Stimulated activated CD8-positive, alpha-beta memory T cell treated with anti-CD3 and anti-CD28 coated beads, Interleukin-4, amount 100 ng/mL, for 24 hours (primary cell): ENCODE data around the gene CST7.

Experiments
- DNase-seq: peaks from one replicate; pipeline ENCODE4 v3.0.0-alpha.2; 2020; ENCODE audit warnings: low read depth

The CST7 gene

GRCh38 chr20:25005220-25005619, 56.2 kb downstream of the CST7 start:
- no peak for DNase-seq

DNA sequence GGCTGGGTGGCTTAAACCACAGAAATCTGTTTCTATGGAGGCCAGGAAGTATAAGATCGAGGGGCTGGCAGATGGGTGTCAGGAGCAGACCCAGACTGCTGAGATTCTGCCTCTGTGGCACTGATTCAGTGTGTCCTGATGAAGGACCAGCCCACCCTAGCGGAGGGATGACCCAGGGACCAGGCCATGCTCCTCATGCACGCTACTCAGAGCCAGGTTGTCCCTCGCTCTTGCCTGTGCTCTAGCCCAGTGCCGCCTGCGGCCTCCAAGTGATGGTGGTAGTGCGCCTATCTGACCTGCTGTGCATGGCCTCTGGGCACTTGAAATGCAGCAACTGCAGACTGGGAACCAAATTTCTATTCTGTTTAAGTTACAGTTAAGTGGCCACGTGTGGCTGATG, 56.6 kb downstream of the CST7 start:
- DNase-seq: no peak

GRCh38 chr20:25006431-25007167, 57.5 kb downstream of the CST7 start:
- DNase-seq: no peak

DNA sequence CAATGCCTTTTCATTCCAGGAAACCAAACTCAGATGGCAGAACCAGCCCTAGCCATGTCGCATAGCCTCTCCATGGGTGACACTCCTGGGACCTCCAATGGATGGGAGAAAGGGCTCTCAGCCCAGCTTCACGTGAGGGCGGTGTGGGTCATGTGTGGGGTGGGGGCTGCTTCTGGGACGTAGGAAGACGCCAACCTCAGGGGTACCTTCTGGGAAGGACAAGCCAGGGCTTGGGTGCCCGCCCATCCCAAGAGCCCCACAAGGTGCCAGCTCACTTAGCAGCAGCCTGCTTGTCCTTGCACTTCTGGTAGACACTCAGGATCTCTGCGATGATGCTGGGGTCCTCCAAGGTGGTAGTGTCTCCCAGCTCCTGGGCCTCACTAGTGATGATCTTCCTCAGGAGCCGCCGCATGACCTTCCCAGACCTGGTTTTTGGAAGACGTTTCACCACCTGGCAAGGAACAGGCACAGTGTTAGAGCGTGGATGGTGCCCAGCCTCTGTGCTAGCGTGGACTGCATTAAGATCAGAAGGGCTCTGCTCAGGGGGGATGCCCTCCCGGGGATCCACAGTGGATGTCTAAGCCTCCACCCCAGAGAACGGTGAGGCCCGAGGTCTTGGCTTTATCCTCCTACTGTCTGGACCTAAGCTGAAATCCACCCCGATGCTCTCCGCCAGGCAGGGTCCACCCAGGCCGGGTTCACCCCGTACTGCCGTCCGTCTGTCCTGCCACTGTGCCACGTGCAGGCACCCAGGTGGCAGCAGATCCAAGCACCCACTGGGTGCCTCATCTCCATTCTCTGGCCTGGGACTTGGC, 58.6 kb downstream of the CST7 start:
- DNase-seq: no peak

- DNase-seq: no peak
Observed at GRCh38 chr20:25008388-25009217, 59.5 kb downstream of the CST7 start.
